ENCODE data around the gene NAGPA. TPM values are rescaled to one million over a fixed set of nuclear protein-coding genes. Genes with fewer than 3 reads are reported as not detected.

The NAGPA gene
- total and polyA plus RNA-seq, 5 experiments from 2014 or later: 24.8 to 39.0 (median 34.1) TPM

GRCh38 chr16:5070431-5071186, 36.9 kb upstream of the NAGPA start:
- Mint-ChIP-seq H3K27me3 (no peaks in the 10 kb centered on the region), H3K36me3 (peaks cover 0 to 16% (median 2%) of the 10 kb centered on the region in 3 donors), H3K27ac (peak overlapping the region; percentile 94 to 98 (median 97)), H3K9me3 (no peaks in the 10 kb centered on the region), H3K4me3 (peak overlapping the region in 9 of 10 donors; percentile 94 to 99 (median 97)), H3K4me1 (peaks cover 25 to 41% (median 31%) of the 10 kb centered on the region in 4 donors)
- POLR2A ChIA-PET: interaction anchor here (1.2 to 2.3 kb wide), 2 partner anchors 9 to 37 kb away, joined by 3 to 9 read pairs; partner anchors contain the start of gene NAGPA
- ATAC-seq: no peak
- DNase-seq: no peak

GRCh38 chr16:5069854-5070253, 36.1 kb upstream of the NAGPA start:
- peak overlapping the region in 1 of 10 donors; percentile 45 for H3K4me3 Mint-ChIP-seq
- POLR2A ChIA-PET: interaction anchor here (1.2 kb wide), 1 partner anchor 10 kb away, joined by 3 read pairs; no protein-coding TSS in a partner anchor
- H3K9me3 Mint-ChIP-seq: no peaks in the 10 kb centered on the region
- H3K36me3 Mint-ChIP-seq: peaks cover 0 to 8% (median 2%) of the 10 kb centered on the region in 3 donors
- ATAC-seq: no peak
- H3K4me1 Mint-ChIP-seq: peaks cover 22 to 38% (median 30%) of the 10 kb centered on the region in 4 donors
- H3K27ac Mint-ChIP-seq: peak overlapping the region in 8 of 10 donors; percentile 36 to 97 (median 90)
- no peaks in the 10 kb centered on the region for H3K27me3 Mint-ChIP-seq
- DNase-seq: no peak

- peaks cover 22 to 34% (median 28%) of the 10 kb centered on the region in 4 donors for H3K4me1 Mint-ChIP-seq
- H3K4me3 Mint-ChIP-seq: no peak overlapping the region
- ATAC-seq (no peak), DNase-seq (no peak)
- H3K9me3 Mint-ChIP-seq: no peaks in the 10 kb centered on the region
- no peaks in the 10 kb centered on the region for H3K27me3 Mint-ChIP-seq
- peaks cover 0 to under 1% (median 0%) of the 10 kb centered on the region in 3 donors for H3K36me3 Mint-ChIP-seq
- H3K27ac Mint-ChIP-seq: no peak overlapping the region
- POLR2A ChIA-PET: no interaction called here
These were observed 35.3 kb upstream of the NAGPA start for GRCh38 chr16:5069048-5069447.

- ATAC-seq (no peak), DNase-seq (no peak)
- H3K27ac Mint-ChIP-seq: no peak overlapping the region
- peaks cover 0 to 1% (median 0%) of the 10 kb centered on the region in 5 donors for H3K27me3 Mint-ChIP-seq
- no peaks in the 10 kb centered on the region for H3K9me3 Mint-ChIP-seq
- no peak overlapping the region for H3K4me3 Mint-ChIP-seq
- H3K4me1 Mint-ChIP-seq: peaks cover 9 to 13% (median 11%) of the 10 kb centered on the region in 4 donors
- POLR2A ChIA-PET: no interaction called here
- no peaks in the 10 kb centered on the region for H3K36me3 Mint-ChIP-seq
These were observed 32.8 kb upstream of the NAGPA start for GRCh38 chr16:5066511-5066910.

GRCh38 chr16:5065813-5066212, 32.1 kb upstream of the NAGPA start, which contains the start of gene C16orf89:
C16orf89 (minus strand) TSS chr16:5065956; CDS start chr16:5065908, 48 bp downstream.
- H3K4me1 Mint-ChIP-seq: peaks cover 2 to 6% (median 5%) of the 10 kb centered on the region in 4 donors
- H3K27me3 Mint-ChIP-seq: peaks cover 0 to 1% (median 0%) of the 10 kb centered on the region in 5 donors
- no peaks in the 10 kb centered on the region for H3K36me3 Mint-ChIP-seq
- no peak within 1 kb of the TSS for H3K27ac Mint-ChIP-seq
- no peak for DNase-seq
- POLR2A ChIA-PET: no interaction called here
- no peak within 1 kb of the TSS for H3K4me3 Mint-ChIP-seq
- no peak for ATAC-seq
- no peaks in the 10 kb centered on the region for H3K9me3 Mint-ChIP-seq

- peaks cover 0 to 1% (median 0%) of the 10 kb centered on the region in 5 donors for H3K27me3 Mint-ChIP-seq
- peaks cover 0 to 4% (median 2%) of the 10 kb centered on the region in 4 donors for H3K4me1 Mint-ChIP-seq
- no peaks in the 10 kb centered on the region for H3K9me3 Mint-ChIP-seq
- POLR2A ChIA-PET: no interaction called here
- no peak for ATAC-seq
- no peak for DNase-seq
- H3K36me3 Mint-ChIP-seq: no peaks in the 10 kb centered on the region
- no peak overlapping the region for H3K4me3 Mint-ChIP-seq
- H3K27ac Mint-ChIP-seq: no peak overlapping the region
These were observed 31.6 kb upstream of the NAGPA start for GRCh38 chr16:5065326-5065725.

- H3K4me3 Mint-ChIP-seq: no peak overlapping the region
- DNase-seq (no peak), ATAC-seq (no peak)
- H3K36me3 Mint-ChIP-seq: no peaks in the 10 kb centered on the region
- H3K27ac Mint-ChIP-seq: no peak overlapping the region
- peaks cover 0 to 4% (median under 1%) of the 10 kb centered on the region in 4 donors for H3K4me1 Mint-ChIP-seq
- POLR2A ChIA-PET: no interaction called here
- H3K9me3 Mint-ChIP-seq: no peaks in the 10 kb centered on the region
- peaks cover 0 to 1% (median 0%) of the 10 kb centered on the region in 5 donors for H3K27me3 Mint-ChIP-seq
These were observed 31.2 kb upstream of the NAGPA start for GRCh38 chr16:5064915-5065314.

- Mint-ChIP-seq H3K4me3 (no peak overlapping the region), H3K36me3 (no peaks in the 10 kb centered on the region), H3K4me1 (peaks cover 0 to 4% (median 0%) of the 10 kb centered on the region in 4 donors), H3K27ac (no peak overlapping the region), H3K9me3 (no peaks in the 10 kb centered on the region), H3K27me3 (peaks cover 0 to 1% (median 0%) of the 10 kb centered on the region in 5 donors)
- POLR2A ChIA-PET: no interaction called here
- ATAC-seq: no peak
- DNase-seq: no peak
These were observed 29.3 kb upstream of the NAGPA start for GRCh38 chr16:5062790-5063765.

GRCh38 chr16:5062051-5062450, 28.3 kb upstream of the NAGPA start:
- POLR2A ChIA-PET: interaction anchor here (0.7 kb wide), 1 partner anchor 12 kb away, joined by 3 read pairs; no protein-coding TSS in a partner anchor
- Mint-ChIP-seq H3K27me3 (peaks cover 0 to 1% (median 0%) of the 10 kb centered on the region in 5 donors), H3K36me3 (no peaks in the 10 kb centered on the region), H3K9me3 (no peaks in the 10 kb centered on the region), H3K4me3 (no peak overlapping the region), H3K4me1 (peaks cover 0 to 4% (median 0%) of the 10 kb centered on the region in 4 donors), H3K27ac (no peak overlapping the region)
- ATAC-seq (no peak), DNase-seq (no peak)

- no peak for DNase-seq
- Mint-ChIP-seq H3K9me3 (no peaks in the 10 kb centered on the region), H3K36me3 (no peaks in the 10 kb centered on the region), H3K4me3 (no peak overlapping the region), H3K4me1 (peaks cover 0 to 5% (median 3%) of the 10 kb centered on the region in 4 donors), H3K27me3 (peaks cover 0 to 1% (median 0%) of the 10 kb centered on the region in 5 donors), H3K27ac (no peak overlapping the region)
- POLR2A ChIA-PET: interaction anchor here (0.6 kb wide), 1 partner anchor 445 kb away, joined by 4 read pairs; no protein-coding TSS in a partner anchor
- no peak for ATAC-seq
These were observed 26.4 kb upstream of the NAGPA start for GRCh38 chr16:5060073-5060641.

- peaks cover 0 to 1% (median 0%) of the 10 kb centered on the region in 5 donors for H3K27me3 Mint-ChIP-seq
- H3K36me3 Mint-ChIP-seq: no peaks in the 10 kb centered on the region
- no peaks in the 10 kb centered on the region for H3K9me3 Mint-ChIP-seq
- H3K27ac Mint-ChIP-seq: no peak overlapping the region
- DNase-seq: no peak
- POLR2A ChIA-PET: no interaction called here
- peaks cover 0 to 5% (median 3%) of the 10 kb centered on the region in 4 donors for H3K4me1 Mint-ChIP-seq
- no peak for ATAC-seq
- H3K4me3 Mint-ChIP-seq: no peak overlapping the region
These were observed 25.8 kb upstream of the NAGPA start for GRCh38 chr16:5059386-5060072.

GRCh38 chr16:5058476-5058875, 24.7 kb upstream of the NAGPA start:
- POLR2A ChIA-PET: no interaction called here
- H3K27ac Mint-ChIP-seq: no peak overlapping the region
- ATAC-seq: no peak
- H3K4me3 Mint-ChIP-seq: no peak overlapping the region
- H3K36me3 Mint-ChIP-seq: peaks cover 0 to 2% (median 0%) of the 10 kb centered on the region in 3 donors
- H3K9me3 Mint-ChIP-seq: no peaks in the 10 kb centered on the region
- peaks cover 0 to 5% (median 3%) of the 10 kb centered on the region in 4 donors for H3K4me1 Mint-ChIP-seq
- H3K27me3 Mint-ChIP-seq: peaks cover 0 to 1% (median 0%) of the 10 kb centered on the region in 5 donors
- no peak for DNase-seq
